H1 (cell line): Measurements from ENCODE around the gene IFNA14. TPM values are rescaled to one million over a fixed set of nuclear protein-coding genes. Genes with fewer than 3 reads are reported as not detected.

Experiments used
- CTCF ChIA-PET: fragments of 300-600 bp; sonication (Branson Sonifier 250); formaldehyde crosslinking; loops from one replicate; lab custom pipeline; 2021; ENCODE audit not compliant: partially characterized antibody; lab: Charles Lee
- POLR2A ChIA-PET: fragments of 300-600 bp; sonication (Branson Sonifier 250); formaldehyde crosslinking; loops from one replicate; lab custom pipeline; 2021; ENCODE audit warnings: inconsistent platforms; ENCODE audit not compliant: partially characterized antibody; lab: Charles Lee
- DNase-seq, 2 experiments: peaks; one replicate each; pipeline versions ENCODE4 v3.0.0 to v3.0.0-alpha.2; 2010 to 2022; ENCODE audit warnings: low spot score in 2 of 2, low read depth in 1 of 2, mixed read lengths in 1 of 2
- FAIRE-seq: peaks from 2 replicates; lab custom pipeline; 2011; peaks lifted over from hg19 to GRCh38; lab: Jason Lieb, UNC
- H2AFZ ChIP-seq: 2 replicates; pipeline ENCODE4 v1.8.1; 2012; ENCODE audit warnings: low read length, inconsistent platforms
- H2AK5ac ChIP-seq: 2 replicates; pipeline ENCODE4 v1.6.1; 2013; ENCODE audit warnings: low read depth, low read length
- H2BK120ac ChIP-seq: replicated peaks from 2 replicates; pipeline ENCODE3; 2013; ENCODE audit warnings: low read depth, low read length, inconsistent platforms
- H2BK12ac ChIP-seq: 2 replicates; pipeline ENCODE4 v1.6.1; 2013; ENCODE audit warnings: low read depth, low read length
- H2BK15ac ChIP-seq: 2 replicates; pipeline ENCODE4 v1.6.1; 2013; ENCODE audit warnings: low read length
- H2BK20ac ChIP-seq: 2 replicates; pipeline ENCODE4 v1.6.1; 2013; ENCODE audit warnings: low read length
- H2BK5ac ChIP-seq: 2 replicates; pipeline ENCODE4 v1.6.1; 2013; ENCODE audit warnings: low read depth, low read length
- H3K14ac ChIP-seq: 2 replicates; pipeline ENCODE4 v1.6.1; 2013; ENCODE audit warnings: inconsistent platforms; ENCODE audit not compliant: insufficient read length
- H3K18ac ChIP-seq: 2 replicates; pipeline ENCODE4 v1.6.1; 2013; ENCODE audit warnings: low read length; ENCODE audit errors: extremely low read depth
- H3K23ac ChIP-seq: 2 replicates; pipeline ENCODE4 v1.6.1; 2013; ENCODE audit warnings: inconsistent platforms; ENCODE audit not compliant: insufficient read length
- H3K23me2 ChIP-seq: 2 replicates; pipeline ENCODE4 v1.6.1; 2013; ENCODE audit warnings: low read depth, low read length
- H3K27ac ChIP-seq: 2 replicates; pipeline ENCODE4 v1.6.1; 2011; ENCODE audit warnings: low read depth, low read length, inconsistent platforms
- H3K27me3 ChIP-seq, 4 experiments: replicated peaks in 1 of 4; 1 replicate in 1 of 4; 2 replicates in 3 of 4; pipeline versions ENCODE4 v1.6.1 to v1.8.1; 2011 to 2013; ENCODE audit warnings: low read length in 3 of 4, mild to moderate bottlenecking in 3 of 4, inconsistent platforms in 2 of 4, mixed read lengths in 2 of 4, moderate library complexity in 1 of 4; ENCODE audit not compliant: control insufficient read depth in 3 of 4, insufficient read depth in 3 of 4; ENCODE audit errors: extremely low read depth in 1 of 4
- H3K36me3 ChIP-seq, 4 experiments: 2 replicates each; pipeline versions ENCODE4 v1.6.1 to v1.8.1; 2011 to 2013; ENCODE audit warnings: mild to moderate bottlenecking in 4 of 4, low read length in 3 of 4, moderate library complexity in 2 of 4, control low read depth in 1 of 4, inconsistent platforms in 1 of 4; ENCODE audit not compliant: insufficient read depth in 4 of 4, control insufficient read depth in 2 of 4
- H3K4ac ChIP-seq: replicated peaks from 2 replicates; pipeline ENCODE3; 2013; ENCODE audit warnings: low read length, low read depth, mixed read lengths, inconsistent platforms; ENCODE audit not compliant: insufficient read length
- H3K4me1 ChIP-seq, 4 experiments: replicated peaks in 1 of 4; 1 replicate in 1 of 4; 2 replicates in 3 of 4; pipeline versions ENCODE4 v1.6.1 to v1.8.1; 2011 to 2013; ENCODE audit warnings: low read length in 3 of 4, inconsistent platforms in 2 of 4, mixed read lengths in 1 of 4; ENCODE audit not compliant: insufficient read depth in 4 of 4, control insufficient read depth in 3 of 4
- H3K4me2 ChIP-seq, 2 experiments: 2 replicates each; pipeline versions ENCODE4 v1.6.1 to v1.8.1; 2011 to 2013; ENCODE audit warnings: low read depth in 2 of 2, low read length in 2 of 2, control low read depth in 1 of 2, inconsistent platforms in 1 of 2, mild to moderate bottlenecking in 1 of 2; ENCODE audit not compliant: insufficient read depth in 1 of 2
- H3K4me3 ChIP-seq, 4 experiments: fragments of 200-600, 300-600 bp in 1 of 4; sonication (generic), shearing (Covaris generic), sonication (Bioruptor Twin) in 1 of 4; 2 replicates each; pipeline versions ENCODE4 v1.5.1 to v1.8.1; 2011 to 2016; ENCODE audit warnings: low read length in 4 of 4, low read depth in 3 of 4, control low read depth in 2 of 4, inconsistent platforms in 2 of 4, mild to moderate bottlenecking in 2 of 4, mixed read lengths in 1 of 4, moderate library complexity in 1 of 4; ENCODE audit not compliant: insufficient read depth in 2 of 4; ENCODE audit errors: extremely low read depth in 1 of 4
- H3K56ac ChIP-seq: replicated peaks from 2 replicates; pipeline ENCODE3; 2013; ENCODE audit warnings: low read depth, mild to moderate bottlenecking, mixed read lengths, low read length, inconsistent platforms; ENCODE audit not compliant: insufficient read length
- H3K79me1 ChIP-seq: 2 replicates; pipeline ENCODE4 v1.6.1; 2013; ENCODE audit warnings: low read depth, low read length, control low read depth
- H3K79me2 ChIP-seq, 2 experiments: 2 replicates each; pipeline versions ENCODE4 v1.6.1 to v1.8.1; 2012 to 2013; ENCODE audit warnings: low read length in 2 of 2, mild to moderate bottlenecking in 2 of 2, inconsistent platforms in 1 of 2; ENCODE audit not compliant: insufficient read depth in 2 of 2, control insufficient read depth in 1 of 2
- H3K9ac ChIP-seq, 4 experiments: replicated peaks in 1 of 4; 1 replicate in 1 of 4; 2 replicates in 3 of 4; pipeline versions ENCODE4 v1.6.1 to v1.8.1; 2011 to 2013; ENCODE audit warnings: low read depth in 3 of 4, low read length in 3 of 4, control low read depth in 2 of 4, mild to moderate bottlenecking in 2 of 4, moderate library complexity in 2 of 4, inconsistent platforms in 1 of 4; ENCODE audit errors: extremely low read depth in 1 of 4
- H3K9me3 ChIP-seq, 2 experiments: 2 replicates each; pipeline versions ENCODE4 v1.6.1 to v1.8.1; 2012 to 2013; ENCODE audit warnings: mild to moderate bottlenecking in 2 of 2, moderate library complexity in 2 of 2, control low read depth in 1 of 2, inconsistent platforms in 1 of 2, low read depth in 1 of 2, low read length in 1 of 2, mixed read lengths in 1 of 2; ENCODE audit not compliant: insufficient read depth in 2 of 2
- H4K20me1 ChIP-seq, 2 experiments: replicated peaks in 1 of 2; 2 replicates each; pipeline versions ENCODE3 to v1.8.1; 2011 to 2013; ENCODE audit warnings: inconsistent platforms in 2 of 2, low read length in 2 of 2, mild to moderate bottlenecking in 1 of 2; ENCODE audit not compliant: insufficient read depth in 2 of 2, control insufficient read depth in 1 of 2
- H4K5ac ChIP-seq: 2 replicates; pipeline ENCODE4 v1.6.1; 2013; ENCODE audit warnings: low read length, low read depth, mixed read lengths, inconsistent platforms; ENCODE audit not compliant: insufficient read length
- H4K8ac ChIP-seq: 2 replicates; pipeline ENCODE4 v1.8.0; 2013; ENCODE audit warnings: mild to moderate bottlenecking, moderate library complexity, low read length, inconsistent platforms; ENCODE audit not compliant: insufficient read depth; ENCODE audit errors: extremely low read depth
- H4K91ac ChIP-seq: replicated peaks from 2 replicates; pipeline ENCODE3; 2013; ENCODE audit warnings: low read length, mixed read lengths, inconsistent platforms; ENCODE audit not compliant: insufficient read length
- BRCA1 ChIP-seq: IDR thresholded peaks from 2 replicates; pipeline ENCODE4 v1.6.1; 2012; ENCODE audit warnings: low read depth, low read length, improper control_type of control experiment
- POLR2AphosphoS5 ChIP-seq: IDR thresholded peaks from 2 replicates; pipeline ENCODE4 v1.6.1; 2011; ENCODE audit warnings: low read depth, low read length
- RAD21 ChIP-seq, 2 experiments: IDR thresholded peaks in 1 of 2; conservative IDR thresholded peaks in 1 of 2; 2 replicates each; pipeline ENCODE4 v1.6.1; 2011; ENCODE audit warnings: low read depth in 2 of 2, low read length in 2 of 2, improper control_type of control experiment in 1 of 2, inconsistent platforms in 1 of 2, mild to moderate bottlenecking in 1 of 2, moderate library complexity in 1 of 2
- RFX5 ChIP-seq: IDR thresholded peaks from 2 replicates; pipeline ENCODE4 v1.6.1; 2011; ENCODE audit warnings: low read depth, low read length, improper control_type of control experiment, borderline replicate concordance
- SP4 ChIP-seq: IDR thresholded peaks from 2 replicates; pipeline ENCODE4 v1.6.1; 2012; ENCODE audit warnings: low read length, inconsistent platforms
- SRF ChIP-seq: IDR thresholded peaks from 2 replicates; pipeline ENCODE4 v1.6.1; 2011; ENCODE audit warnings: mild to moderate bottlenecking, low read depth, low read length, moderate library complexity
- YY1 ChIP-seq: IDR thresholded peaks from 2 replicates; pipeline ENCODE4 v1.6.1; 2011; ENCODE audit warnings: low read depth, mild to moderate bottlenecking, low read length
- whole genome bisulfite sequencing, 2 experiments: shearing (Covaris generic) in 1 of 2; methylation state at CpG; one replicate each; pipeline versions ENCODE4 v1.1.6 to v1.1.7; 2013 to 2015; ENCODE audit warnings: low lambda C conversion rate in 2 of 2, mixed read lengths in 2 of 2, inconsistent platforms in 1 of 2, low coverage in 1 of 2, missing lambda C conversion rate in 1 of 2; ENCODE audit not compliant: insufficient replicate concordance in 2 of 2, insufficient coverage in 1 of 2, insufficient read length in 1 of 2; ENCODE audit errors: extremely low coverage in 1 of 2, missing lambda C conversion rate in 1 of 2; 5-methylcytosine and 5-hydroxymethylcytosine counted together
- polyA plus RNA-seq, 7 experiments: library from polyadenylated mRNA; depleted of rRNA in 3 of 7; stranded (reverse) in 5 of 7; unstranded in 2 of 7; fragments of >200 nt in 5 of 7; fragments of 200-250 nt in 2 of 7; gene quantifications; 1 replicate in 5 of 7; 2 replicates in 1 of 7; 4 replicates in 1 of 7; pipeline versions ENCODE4 v1.2.1 to v1.2.3, GENCODE V29; 2011 to 2013; ENCODE audit warnings: missing spikeins in 2 of 7, mixed read lengths in 2 of 7
- total RNA-seq: library from RNA; stranded (reverse); fragmentation: NEBNext Ultra II Directional; extraction: Animal tissue kit (Norgen Biotek cat#: 25700); gene quantifications from 2 replicates; pipeline ENCODE4 v1.2.1, GENCODE V29; 2021

Gene IFNA14
- total and polyA plus RNA-seq, 2 of the 8 experiments (the other 6 are each of a cell fraction or from before 2014, with no cell fraction given): not detected

- Histone ChIP-seq H3K79me1 (no peaks in the 10 kb centered on the region), H3K79me2 (no peaks in the 10 kb centered on the region), H3K23ac (no peak overlapping the region), H3K27me3 (no peaks in the 10 kb centered on the region), H4K8ac (no peak overlapping the region), H2BK15ac (no peak overlapping the region), H3K9me3 (no peaks in the 10 kb centered on the region), H3K36me3 (no peaks in the 10 kb centered on the region), H3K27ac (no peak overlapping the region), H2AK5ac (no peak overlapping the region), H4K20me1 (no peaks in the 10 kb centered on the region), H3K4me1 (no peaks in the 10 kb centered on the region), H3K4me3 (no peak overlapping the region), H2BK12ac (no peak overlapping the region), H3K14ac (no peak overlapping the region), H4K5ac (no peak overlapping the region), H3K4ac (no peak overlapping the region), H3K56ac (no peak overlapping the region), H3K4me2 (no peak overlapping the region), H4K91ac (no peak overlapping the region), H2BK5ac (no peak overlapping the region), H3K18ac (no peak overlapping the region), H3K23me2 (no peaks in the 10 kb centered on the region), H2BK120ac (no peak overlapping the region), H2AFZ (no peak overlapping the region), H3K9ac (no peak overlapping the region), H2BK20ac (no peak overlapping the region)
- POLR2A ChIA-PET: no interaction called here
- CTCF ChIA-PET: no interaction called here
- DNase-seq (no peak), FAIRE-seq (no peak)
- no peak for TF ChIP-seq RFX5
- no peak for TF ChIP-seq RAD21 (IDR thresholded peaks at IDR 0.05 in 1 of 2, conservative IDR thresholded peaks at IDR 0.05 in 1 of 2; ENCODE audit: low read depth in 2 of 2, low read length in 2 of 2)
- no peak for TF ChIP-seq POLR2AphosphoS5
- no peak for TF ChIP-seq BRCA1
- no peak for TF ChIP-seq SP4
- TF ChIP-seq SRF: no peak
- no peak for TF ChIP-seq YY1
- 88% methylated on average over 3 of the region's 3 CpGs; no CpG with 5 or more reads in 1 of the 2 experiments for WGBS, 2 experiments
These were observed 47.5 kb upstream of the IFNA14 start for GRCh38 chr9:21287280-21287679.
